T-helper 2 cell treated with Interferon-gamma antibody and Interleukin-4, amounts not matched to agents 5 μg/mL and 100 μg/mL, for 36 hours (primary cell): ENCODE data around the gene CBL.
"Not testable (repeated sequence)": the region's sequence is repeated elsewhere in the genome, so short reads cannot be mapped to it uniquely, and the experiment has no call there.

Source experiments
- DNase-seq: peaks from one replicate; pipeline ENCODE4 v3.0.0; 2021; ENCODE audit warnings: low spot score
- H3K27ac Mint-ChIP-seq: one replicate; pipeline ENCODE4 v1.8.0; 2021; ENCODE audit warnings: mild to moderate bottlenecking, mixed read lengths
- H3K27me3 Mint-ChIP-seq: one replicate; pipeline ENCODE4 v1.8.0; 2021; ENCODE audit warnings: low read depth, mixed read lengths
- H3K36me3 Mint-ChIP-seq: one replicate; pipeline ENCODE4 v1.8.0; 2021; ENCODE audit warnings: low read depth, mixed read lengths
- H3K4me1 Mint-ChIP-seq: one replicate; pipeline ENCODE4 v1.8.0; 2021; ENCODE audit warnings: low read depth, mixed read lengths
- H3K4me3 Mint-ChIP-seq: one replicate; pipeline ENCODE4 v1.8.0; 2022; ENCODE audit warnings: mild to moderate bottlenecking, moderate library complexity, mixed read lengths
- H3K9me3 Mint-ChIP-seq: one replicate; pipeline ENCODE4 v1.8.0; 2021; ENCODE audit warnings: mixed read lengths

The CBL gene

DNA sequence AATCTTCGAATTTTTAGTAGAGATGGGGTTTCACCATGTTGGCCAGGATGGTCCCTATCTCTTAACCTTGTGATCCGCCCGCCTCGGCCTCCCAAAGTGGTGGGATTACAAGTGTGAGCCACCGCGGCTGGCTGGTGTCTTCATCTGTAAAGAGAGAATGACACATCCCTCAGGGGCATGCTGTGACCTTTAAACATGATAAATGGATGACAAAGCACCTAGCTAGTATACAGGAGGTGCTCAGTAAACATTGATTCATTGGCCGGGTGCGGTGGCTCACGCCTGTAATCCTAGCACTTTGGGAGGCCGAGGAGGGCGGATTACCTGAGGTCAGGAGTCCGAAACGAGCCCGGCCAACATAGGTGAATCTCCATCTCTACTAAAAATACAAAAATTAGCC is 14.9 kb upstream of the CBL start:
- not testable (repeated sequence) for H3K9me3 Mint-ChIP-seq, H3K36me3 Mint-ChIP-seq, H3K4me3 Mint-ChIP-seq, H3K4me1 Mint-ChIP-seq, H3K27ac Mint-ChIP-seq, DNase-seq, H3K27me3 Mint-ChIP-seq

DNA sequence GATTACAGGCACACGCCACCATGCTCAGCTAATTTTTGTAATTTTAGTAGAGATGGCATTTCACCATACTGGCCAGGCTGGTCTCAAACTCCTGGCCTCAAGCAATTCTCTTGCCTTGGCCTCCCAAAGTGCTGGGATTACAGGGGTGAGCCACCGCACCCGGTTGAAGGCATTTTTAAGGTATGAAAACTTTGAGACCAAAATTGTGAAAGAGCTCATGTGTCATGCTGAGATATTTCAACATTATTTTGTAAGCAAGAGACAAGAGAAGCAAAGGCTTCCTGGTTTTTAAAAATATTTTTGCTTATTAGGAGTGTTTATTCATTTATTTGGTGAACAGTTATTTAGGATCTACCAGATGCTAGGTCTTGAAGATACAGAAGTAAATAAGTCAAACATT is 14.0 kb upstream of the CBL start:
- no peak for DNase-seq
- H3K27me3 Mint-ChIP-seq = peaks cover 3% of the 10 kb centered on the region

DNA sequence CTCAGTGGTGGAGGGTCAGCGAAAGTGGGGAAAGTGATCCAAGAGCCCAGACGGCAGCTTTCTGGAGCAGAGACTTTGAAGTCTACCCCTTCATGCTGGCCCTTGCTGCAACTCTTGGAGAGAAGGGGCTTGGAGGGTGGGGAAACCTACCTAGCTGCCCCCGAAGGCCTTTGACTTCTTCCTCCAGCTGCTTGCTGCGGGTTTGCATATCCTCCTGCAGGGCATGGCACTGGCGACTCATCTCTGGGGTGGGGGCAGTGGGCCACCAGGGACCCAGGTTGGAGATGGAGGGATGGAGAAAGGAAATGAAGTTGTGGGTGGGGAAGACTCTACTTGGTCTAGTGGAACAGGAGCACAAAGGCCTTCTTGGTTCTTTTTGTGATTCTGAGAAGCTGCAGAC is 13.1 kb upstream of the CBL start:
- Mint-ChIP-seq H3K27me3 (peaks cover 3% of the 10 kb centered on the region), H3K4me1 (peaks cover 6% of the 10 kb centered on the region), H3K9me3 (no peaks in the 10 kb centered on the region), H3K36me3 (no peaks in the 10 kb centered on the region), H3K4me3 (no peak overlapping the region), H3K27ac (no peak overlapping the region)
- DNase-seq = no peak

More for the DNA sequence above, 14.0 kb upstream of the CBL start:
- no peaks in the 10 kb centered on the region for H3K36me3 Mint-ChIP-seq
- H3K4me3 Mint-ChIP-seq = no peak overlapping the region
- H3K9me3 Mint-ChIP-seq = no peaks in the 10 kb centered on the region
- peaks cover 6% of the 10 kb centered on the region for H3K4me1 Mint-ChIP-seq
- H3K27ac Mint-ChIP-seq = no peak overlapping the region

DNA sequence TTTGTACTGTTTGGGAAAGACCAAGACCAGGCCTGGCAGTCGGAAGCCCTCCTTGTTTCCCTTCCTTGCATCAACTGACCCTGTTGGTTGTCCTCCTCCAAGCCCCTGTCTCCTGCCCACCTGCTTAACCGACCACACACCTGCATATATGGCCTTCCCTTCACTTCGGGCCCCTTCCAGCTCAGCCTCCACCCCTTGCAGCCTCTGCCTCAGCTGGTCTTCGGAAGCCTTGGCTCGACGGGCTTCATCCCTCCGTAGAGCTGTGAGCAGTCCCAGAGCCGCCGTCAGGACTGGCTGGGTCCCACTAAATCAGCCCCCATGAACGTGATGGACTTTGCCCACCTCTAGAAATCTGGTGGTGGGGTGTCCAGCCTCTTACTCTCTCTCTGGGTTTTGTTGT is 12.5 kb upstream of the CBL start:
- Mint-ChIP-seq H3K27me3 (peaks cover 3% of the 10 kb centered on the region), H3K4me3 (no peak overlapping the region), H3K9me3 (no peaks in the 10 kb centered on the region), H3K36me3 (no peaks in the 10 kb centered on the region), H3K4me1 (peaks cover 6% of the 10 kb centered on the region), H3K27ac (no peak overlapping the region)
- no peak for DNase-seq

DNA sequence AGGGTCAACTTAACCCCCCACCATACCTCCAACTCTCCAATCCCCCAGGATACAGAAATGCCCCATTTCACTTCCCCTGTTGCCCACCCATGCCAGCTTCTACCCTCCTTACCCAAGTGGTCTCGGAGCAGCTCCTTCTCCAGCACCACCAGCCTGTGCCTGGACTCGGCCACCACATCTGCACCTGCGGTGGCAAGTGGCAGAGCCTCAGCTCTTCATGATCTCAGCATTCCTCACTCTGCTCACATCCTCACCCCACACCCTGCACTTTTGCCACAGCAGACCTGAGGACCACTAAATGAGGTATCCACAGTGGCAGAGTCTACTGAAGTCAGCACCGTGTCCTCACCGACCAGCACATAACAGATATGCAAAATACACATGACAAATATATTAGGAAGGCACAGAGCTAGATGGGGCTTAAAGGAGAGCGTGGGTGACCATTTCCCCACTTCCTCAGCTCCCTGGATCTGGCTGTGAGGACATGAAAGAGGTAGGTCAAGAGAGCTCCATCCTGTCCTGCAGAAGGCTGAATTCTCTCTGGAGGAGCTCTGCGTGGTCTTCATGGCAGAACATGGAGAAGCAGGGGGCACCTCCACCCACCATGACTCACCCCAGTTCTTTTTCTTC is 11.2 kb upstream of the CBL start:
- Mint-ChIP-seq H3K27ac (no peak overlapping the region), H3K36me3 (no peaks in the 10 kb centered on the region), H3K4me3 (no peak overlapping the region), H3K9me3 (no peaks in the 10 kb centered on the region), H3K27me3 (peaks cover 3% of the 10 kb centered on the region), H3K4me1 (peaks cover 6% of the 10 kb centered on the region)
- DNase-seq = no peak

DNA sequence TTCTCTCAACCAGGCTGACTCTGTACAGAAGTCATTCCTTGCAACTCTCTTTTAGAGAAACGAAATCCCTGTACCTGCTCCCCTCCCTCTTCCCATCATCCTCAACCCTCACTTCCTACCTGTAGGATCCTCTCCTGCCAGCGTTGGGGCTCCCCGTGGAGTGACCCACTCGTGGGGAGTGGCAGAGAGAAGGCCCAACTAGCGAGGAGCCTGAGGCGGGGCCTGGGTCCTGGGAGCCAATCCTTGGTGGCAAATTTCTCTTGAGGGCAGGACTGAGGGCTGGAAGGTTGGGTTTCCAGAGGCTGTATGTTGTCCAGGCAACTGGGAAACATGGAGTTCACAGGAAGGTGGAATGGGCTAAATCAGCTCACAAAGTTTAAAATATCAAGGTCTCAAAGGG is 10.5 kb upstream of the CBL start:
- peaks cover 6% of the 10 kb centered on the region for H3K4me1 Mint-ChIP-seq
- no peaks in the 10 kb centered on the region for H3K36me3 Mint-ChIP-seq
- no peak for DNase-seq
- H3K27me3 Mint-ChIP-seq = peaks cover 3% of the 10 kb centered on the region
- no peak overlapping the region for H3K27ac Mint-ChIP-seq
- no peak overlapping the region for H3K4me3 Mint-ChIP-seq
- H3K9me3 Mint-ChIP-seq = no peaks in the 10 kb centered on the region

DNA sequence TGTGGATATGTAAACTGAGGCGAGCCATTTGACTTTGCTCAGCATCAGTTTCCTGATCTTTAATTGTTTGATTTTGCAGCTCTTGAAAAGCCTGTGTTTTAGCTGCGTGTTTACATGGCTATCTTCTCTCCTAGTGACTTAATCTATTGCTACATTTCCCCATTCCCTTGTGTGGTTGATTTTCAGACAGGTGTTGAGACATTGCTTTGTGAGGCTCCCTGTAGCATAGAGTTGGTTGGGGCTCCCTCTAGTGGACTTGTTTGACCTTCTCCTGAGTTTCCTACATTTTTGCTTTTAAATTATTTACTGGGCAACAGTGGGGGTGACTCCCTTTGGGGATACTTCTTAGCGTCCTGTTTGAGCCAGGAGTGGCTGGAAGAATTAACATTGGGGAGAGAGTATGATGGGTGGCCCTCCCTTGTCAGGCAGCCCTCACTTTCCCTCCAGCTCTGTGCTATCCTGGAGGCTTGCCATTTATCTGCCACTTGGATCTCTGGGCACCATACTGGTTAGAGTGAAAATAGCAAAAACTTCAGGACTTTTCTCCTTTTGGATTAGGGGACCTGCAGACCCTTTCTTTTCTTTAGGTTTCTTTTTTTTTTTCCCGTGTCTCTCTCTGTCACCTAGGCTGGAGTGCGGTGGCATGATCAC is 9.2 kb upstream of the CBL start:
- H3K4me1 Mint-ChIP-seq = peaks cover 6% of the 10 kb centered on the region
- H3K4me3 Mint-ChIP-seq = no peak overlapping the region
- DNase-seq = peak; percentile 50
- no peaks in the 10 kb centered on the region for H3K36me3 Mint-ChIP-seq
- no peaks in the 10 kb centered on the region for H3K9me3 Mint-ChIP-seq
- H3K27me3 Mint-ChIP-seq = peaks cover 3% of the 10 kb centered on the region
- no peak overlapping the region for H3K27ac Mint-ChIP-seq

DNA sequence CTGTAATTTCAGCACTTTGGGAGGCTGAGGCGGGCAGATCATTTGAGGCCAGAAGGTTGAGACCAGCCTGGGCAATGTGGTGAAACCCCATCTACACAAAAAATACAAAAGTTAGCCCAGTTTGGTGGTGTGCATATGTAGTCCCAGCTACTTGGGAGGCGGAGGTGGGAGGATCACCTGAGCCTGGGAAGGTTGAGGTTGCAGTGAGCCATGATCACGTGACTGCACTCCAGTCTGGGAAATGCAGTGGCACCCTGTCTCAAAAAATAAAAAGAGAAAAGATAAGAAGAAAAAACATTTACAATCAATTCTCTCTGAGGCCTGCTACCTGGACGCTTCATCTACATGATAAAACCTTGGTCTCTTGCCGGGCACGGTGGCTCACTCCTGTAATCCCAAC is 7.2 kb upstream of the CBL start:
- Mint-ChIP-seq H3K9me3 (no peaks in the 10 kb centered on the region), H3K27me3 (peaks cover 3% of the 10 kb centered on the region)
- DNase-seq = no peak

DNA sequence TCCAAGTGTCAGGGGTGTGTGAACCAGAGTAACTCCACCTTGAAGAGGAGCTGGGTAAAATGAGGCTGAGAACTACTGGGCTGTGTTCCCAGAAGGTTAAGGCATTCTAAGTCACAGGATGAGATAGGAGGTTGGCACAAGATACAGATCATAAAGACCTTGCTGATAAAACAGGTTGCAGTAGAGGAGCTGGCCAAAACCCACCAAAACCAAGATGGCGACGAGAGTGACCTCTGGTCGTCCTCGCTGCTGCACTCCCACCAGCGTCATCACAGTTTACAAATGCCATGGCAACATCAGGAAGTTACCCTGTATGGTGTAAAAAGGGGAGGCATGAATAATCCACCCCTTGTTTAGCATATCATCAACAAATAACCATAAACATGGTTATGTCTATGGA is 4.9 kb upstream of the CBL start:
- H3K36me3 Mint-ChIP-seq, H3K27ac Mint-ChIP-seq, H3K27me3 Mint-ChIP-seq, DNase-seq, H3K4me3 Mint-ChIP-seq, H3K9me3 Mint-ChIP-seq: not testable (repeated sequence)
- H3K4me1 Mint-ChIP-seq = peaks cover 13% of the 10 kb centered on the region

More for the DNA sequence above, 7.2 kb upstream of the CBL start:
- Mint-ChIP-seq H3K36me3 (no peaks in the 10 kb centered on the region), H3K27ac (no peak overlapping the region), H3K4me1 (peaks cover 6% of the 10 kb centered on the region), H3K4me3 (no peak overlapping the region)

DNA sequence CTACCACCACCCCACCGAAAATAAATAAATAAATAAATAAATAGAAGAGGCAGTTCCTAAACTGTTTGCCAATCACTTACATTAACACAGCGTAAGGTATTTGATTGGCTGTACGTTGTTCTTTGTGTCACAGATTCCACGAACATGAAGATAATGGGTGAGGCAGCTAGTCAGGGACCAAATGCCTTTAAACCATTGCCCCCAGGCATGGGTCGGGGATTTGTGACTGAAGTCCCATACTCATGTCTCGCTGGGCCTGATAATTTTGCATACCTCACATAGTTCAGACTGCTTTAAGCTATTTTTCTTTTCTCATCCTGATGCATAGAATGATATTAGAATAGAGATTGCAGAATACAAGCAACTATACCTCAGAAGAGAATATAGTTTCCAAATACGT is 3.6 kb upstream of the CBL start:
- DNase-seq = no peak
- Mint-ChIP-seq H3K27ac (no peak overlapping the region), H3K36me3 (peaks cover 3% of the 10 kb centered on the region), H3K9me3 (no peaks in the 10 kb centered on the region), H3K27me3 (no peaks in the 10 kb centered on the region), H3K4me1 (peaks cover 7% of the 10 kb centered on the region), H3K4me3 (no peak overlapping the region)

DNA sequence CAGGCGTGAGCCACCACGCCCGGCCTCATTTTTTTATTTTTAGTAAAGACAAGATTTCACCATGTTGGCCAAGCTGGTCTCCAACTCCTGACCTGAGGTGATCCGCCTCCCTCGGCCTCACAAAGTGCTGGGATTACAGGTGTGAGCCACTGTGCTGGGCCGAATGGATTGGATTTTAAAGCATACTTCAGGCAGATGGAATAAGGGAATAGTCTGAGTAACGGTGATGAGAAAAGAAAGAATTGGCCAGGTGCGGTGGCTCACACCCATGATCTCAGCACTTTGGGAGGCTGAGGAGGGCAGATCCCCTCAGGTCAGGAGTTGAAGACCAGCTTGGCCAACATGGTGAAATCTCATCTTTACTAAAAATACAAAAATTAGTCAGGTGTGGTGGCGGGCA is 2.1 kb upstream of the CBL start:
- Mint-ChIP-seq H3K4me3 (no peak overlapping the region), H3K9me3 (no peaks in the 10 kb centered on the region), H3K4me1 (peaks cover 14% of the 10 kb centered on the region), H3K36me3 (peaks cover 5% of the 10 kb centered on the region), H3K27ac (no peak overlapping the region), H3K27me3 (no peaks in the 10 kb centered on the region)
- no peak for DNase-seq

DNA sequence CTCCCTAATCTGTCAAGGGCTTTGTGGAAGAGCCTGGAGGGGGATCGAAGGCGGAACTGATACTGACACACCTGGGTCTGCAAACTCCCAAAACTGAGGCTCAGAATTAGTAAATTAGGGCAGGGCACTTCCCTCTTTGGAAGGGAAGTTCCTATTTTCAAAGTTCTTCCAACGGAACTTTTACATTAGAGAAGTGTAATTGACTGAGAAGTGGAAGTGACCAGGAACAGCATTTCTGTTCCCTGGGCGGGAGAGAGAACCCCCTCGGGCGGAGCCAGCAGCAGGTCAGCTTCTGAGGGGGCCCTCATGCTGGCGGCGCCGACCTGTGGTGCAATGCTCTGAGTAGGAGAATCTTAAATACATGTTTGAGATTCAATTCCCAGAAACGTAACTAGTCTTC is 1.1 kb upstream of the CBL start:
- DNase-seq = no peak
- Mint-ChIP-seq H3K27ac (peak overlapping the region; percentile 68), H3K4me1 (peaks cover 19% of the 10 kb centered on the region), H3K4me3 (peak overlapping the region; percentile 55), H3K36me3 (peaks cover 5% of the 10 kb centered on the region), H3K9me3 (no peaks in the 10 kb centered on the region), H3K27me3 (no peaks in the 10 kb centered on the region)

DNA sequence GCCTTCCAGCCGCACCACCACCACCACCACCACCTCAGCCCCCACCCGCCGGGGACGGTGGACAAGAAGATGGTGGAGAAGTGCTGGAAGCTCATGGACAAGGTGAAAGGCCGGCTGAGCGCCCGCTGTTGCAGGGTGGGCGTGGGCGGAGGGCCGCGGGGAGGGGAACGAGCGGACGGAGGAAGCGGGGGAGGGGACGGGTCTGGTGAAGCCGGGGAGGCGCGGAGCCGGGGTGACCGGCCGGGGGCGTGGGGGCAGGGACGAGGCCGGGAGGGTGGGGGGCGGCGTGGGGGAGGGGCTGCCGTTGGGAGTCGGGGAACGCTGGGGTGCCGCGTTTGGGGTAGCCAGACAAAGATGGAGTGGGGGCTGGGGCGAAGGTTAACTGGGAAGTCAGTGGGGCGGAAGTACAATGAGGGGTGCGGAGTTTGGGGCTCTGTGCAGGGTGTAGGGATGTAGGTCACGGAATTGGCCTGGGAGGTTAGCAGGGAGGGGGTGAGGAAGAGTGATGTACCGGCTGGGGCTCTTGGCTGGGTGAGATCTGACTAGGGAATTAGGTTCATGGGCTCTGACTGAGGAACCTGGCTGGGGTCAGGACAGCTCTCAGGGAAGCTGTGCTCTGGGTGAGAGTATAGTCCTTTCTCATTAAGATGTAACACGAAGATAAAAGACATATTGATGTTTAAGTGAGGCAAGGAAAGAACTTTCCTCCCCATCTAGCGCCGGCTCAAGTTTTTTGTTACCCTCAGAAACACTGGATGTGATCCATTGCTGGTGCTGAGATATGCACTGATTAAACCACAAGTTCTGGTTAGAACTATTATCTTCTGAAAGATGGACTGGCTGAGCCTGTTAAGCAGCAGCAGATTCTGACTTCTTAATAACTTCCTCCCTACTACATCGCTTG is 624 bp downstream of the CBL start:
- Mint-ChIP-seq H3K9me3 (no peaks in the 10 kb centered on the region), H3K27me3 (no peaks in the 10 kb centered on the region), H3K4me1 (peaks cover 19% of the 10 kb centered on the region), H3K36me3 (peaks cover 5% of the 10 kb centered on the region), H3K4me3 (peak overlapping the region; percentile 96), H3K27ac (peak overlapping the region; percentile 88)
- peak; percentile 64 for DNase-seq

DNA sequence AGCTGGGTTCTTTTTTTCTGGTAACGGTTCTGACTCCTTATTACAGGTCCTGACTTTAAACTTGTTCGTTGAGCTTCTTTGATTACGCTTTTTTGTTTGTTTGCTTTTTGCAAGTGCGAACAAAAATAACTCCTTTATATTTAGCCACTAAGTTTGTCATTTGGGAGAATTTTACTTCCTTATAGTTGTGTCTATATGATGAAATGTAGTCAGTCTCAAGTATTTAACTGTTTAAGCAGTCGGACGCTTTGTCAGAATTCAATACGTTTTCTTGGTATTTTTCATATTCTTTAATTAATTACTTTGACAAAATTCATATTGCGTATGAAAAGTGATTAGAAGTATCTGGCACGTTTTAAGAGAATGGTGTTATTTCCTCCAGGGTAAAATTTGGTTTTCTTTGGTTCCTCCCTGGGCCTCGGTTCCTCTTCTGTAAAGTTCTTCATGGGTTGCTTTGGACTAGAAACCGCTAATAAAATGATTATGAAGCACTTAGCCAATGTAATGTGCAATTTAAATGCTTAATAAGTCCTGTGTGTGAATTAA is 1.3 kb downstream of the CBL start:
- no peaks in the 10 kb centered on the region for H3K27me3 Mint-ChIP-seq
- no peaks in the 10 kb centered on the region for H3K9me3 Mint-ChIP-seq
- H3K4me3 Mint-ChIP-seq = peak overlapping the region; percentile 96
- DNase-seq = no peak
- H3K36me3 Mint-ChIP-seq = peaks cover 5% of the 10 kb centered on the region
- H3K27ac Mint-ChIP-seq = peak overlapping the region; percentile 88
- peaks cover 19% of the 10 kb centered on the region for H3K4me1 Mint-ChIP-seq
